Neural progenitor cell (in vitro differentiated cells): Measurements from ENCODE around the gene ACBD6. TPM values are rescaled to one million over a fixed set of nuclear protein-coding genes. Genes with fewer than 3 reads are reported as not detected.

Experiments used
- DNase-seq: peaks from one replicate; pipeline ENCODE4 v3.0.0-alpha.2; 2016; ENCODE audit warnings: low spot score
- H2AFZ ChIP-seq: fragments of 200-600 bp; sonication (generic); replicated peaks from 2 replicates; pipeline ENCODE4 v1.6.1; 2016; ENCODE audit warnings: antibody characterized with exemption
- H3F3A ChIP-seq: fragments of 200-600 bp; sonication (generic); 2 replicates; pipeline ENCODE4 v1.6.1; 2016; ENCODE audit warnings: antibody characterized with exemption, low read depth
- H3K27ac ChIP-seq: fragments of 200-600 bp; sonication (generic); 2 replicates; pipeline ENCODE4 v1.5.1; 2016; ENCODE audit warnings: mild to moderate bottlenecking
- H3K27me3 ChIP-seq: fragments of 200-600 bp; sonication (generic); 2 replicates; pipeline ENCODE4 v1.6.1; 2016; ENCODE audit warnings: mild to moderate bottlenecking, moderate library complexity
- H3K36me3 ChIP-seq: fragments of 200-600 bp; sonication (generic); 2 replicates; pipeline ENCODE4 v1.5.1; 2016
- H3K4me1 ChIP-seq: fragments of 200-600 bp; sonication (generic); 2 replicates; pipeline ENCODE4 v1.6.1; 2016; ENCODE audit warnings: mixed run types
- H3K4me2 ChIP-seq: fragments of 200-600 bp; sonication (generic); 2 replicates; pipeline ENCODE4 v1.6.1; 2016
- H3K4me3 ChIP-seq: fragments of 200-600 bp; sonication (generic); 2 replicates; pipeline ENCODE4 v1.5.1; 2016
- H3K79me2 ChIP-seq: fragments of 200-600 bp; sonication (generic); 2 replicates; pipeline ENCODE4 v1.6.1; 2016; ENCODE audit warnings: low read depth
- H3K9ac ChIP-seq: fragments of 200-600 bp; sonication (generic); 2 replicates; pipeline ENCODE4 v1.6.1; 2016
- H3K9me3 ChIP-seq: fragments of 200-600 bp; sonication (generic); 2 replicates; pipeline ENCODE4 v1.5.1; 2016; ENCODE audit warnings: low read depth
- H4K20me1 ChIP-seq: fragments of 200-600 bp; sonication (generic); 2 replicates; pipeline ENCODE4 v1.6.1; 2016; ENCODE audit warnings: low read depth
- H3K27ac Mint-ChIP-seq: 3 replicates; pipeline ENCODE4 v1.8.0; 2021; ENCODE audit warnings: mixed read lengths
- H3K27me3 Mint-ChIP-seq: 2 replicates; pipeline ENCODE4 v1.8.0; 2022; ENCODE audit warnings: low read depth, mild to moderate bottlenecking, inconsistent platforms, moderate library complexity, mixed read lengths; ENCODE audit not compliant: insufficient read depth
- H3K36me3 Mint-ChIP-seq: 3 replicates; pipeline ENCODE4 v1.8.0; 2021; ENCODE audit warnings: mixed read lengths
- H3K4me1 Mint-ChIP-seq: 3 replicates; pipeline ENCODE4 v1.8.0; 2021; ENCODE audit warnings: mixed read lengths
- H3K4me3 Mint-ChIP-seq: 3 replicates; pipeline ENCODE4 v1.8.0; 2021; ENCODE audit warnings: mild to moderate bottlenecking, moderate library complexity, mixed read lengths
- H3K9me3 Mint-ChIP-seq: 3 replicates; pipeline ENCODE4 v1.8.0; 2020; ENCODE audit warnings: mixed read lengths
- CTCF ChIP-seq: fragments of 200-600 bp; sonication (generic); IDR thresholded peaks from 2 replicates; pipeline ENCODE4 v1.5.1; 2017; ENCODE audit warnings: antibody characterized with exemption, mild to moderate bottlenecking
- EZH2 ChIP-seq: fragments of 200-600 bp; sonication (generic); IDR thresholded peaks from 2 replicates; pipeline ENCODE4 v1.6.1; 2017; ENCODE audit warnings: antibody characterized with exemption, mild to moderate bottlenecking, moderate library complexity
- EZH2phosphoT487 ChIP-seq: fragments of 200-600 bp; sonication (generic); IDR thresholded peaks from 2 replicates; pipeline ENCODE4 v1.6.1; 2017; ENCODE audit warnings: antibody characterized with exemption
- total RNA-seq: library from RNA; depleted of rRNA; stranded (reverse); fragments of >200 nt; gene quantifications from 2 replicates; pipeline ENCODE4 v1.2.3, GENCODE V29; 2015; ENCODE audit warnings: low replicate concordance

The ACBD6 gene
- total RNA-seq, 1 donor from 2014 or later = 36.8 TPM

GRCh38 chr1:180256341-180257027 lies 245.9 kb downstream of the ACBD6 start:
- peaks cover 30% of the 10 kb centered on the region for H3K4me1 Mint-ChIP-seq
- no peak for DNase-seq
- Histone ChIP-seq H3K4me3 (no peak overlapping the region), H4K20me1 (no peaks in the 10 kb centered on the region), H3K4me2 (no peak overlapping the region), H3F3A (no peaks in the 10 kb centered on the region), H3K4me1 (peaks cover 8% of the 10 kb centered on the region), H3K9ac (no peak overlapping the region), H3K27ac (no peak overlapping the region), H3K36me3 (no peaks in the 10 kb centered on the region), H3K79me2 (no peaks in the 10 kb centered on the region), H2AFZ (no peak overlapping the region), H3K27me3 (no peaks in the 10 kb centered on the region), H3K9me3 (no peaks in the 10 kb centered on the region)
- H3K4me3 Mint-ChIP-seq = no peak overlapping the region
- no peak for TF ChIP-seq CTCF
- no peak for TF ChIP-seq EZH2phosphoT487
- H3K36me3 Mint-ChIP-seq = no peaks in the 10 kb centered on the region
- H3K27ac Mint-ChIP-seq = peak overlapping the region; percentile 29
- H3K9me3 Mint-ChIP-seq = no peaks in the 10 kb centered on the region
- peaks cover 16% of the 10 kb centered on the region for H3K27me3 Mint-ChIP-seq

- no peaks in the 10 kb centered on the region for H3F3A ChIP-seq
- H3K9ac ChIP-seq = no peak overlapping the region
- H3K4me3 Mint-ChIP-seq = no peak overlapping the region
- H3K4me2 ChIP-seq = no peak overlapping the region
- H3K4me1 ChIP-seq = peaks cover 8% of the 10 kb centered on the region
- no peaks in the 10 kb centered on the region for H3K9me3 ChIP-seq
- peaks cover 30% of the 10 kb centered on the region for H3K4me1 Mint-ChIP-seq
- H3K27ac Mint-ChIP-seq = peak overlapping the region; percentile 63
- peaks cover 16% of the 10 kb centered on the region for H3K27me3 Mint-ChIP-seq
- no peaks in the 10 kb centered on the region for H3K79me2 ChIP-seq
- H3K27me3 ChIP-seq = no peaks in the 10 kb centered on the region
- H3K36me3 Mint-ChIP-seq = no peaks in the 10 kb centered on the region
- no peak overlapping the region for H3K27ac ChIP-seq
- no peaks in the 10 kb centered on the region for H3K36me3 ChIP-seq
- no peak for DNase-seq
- no peaks in the 10 kb centered on the region for H3K9me3 Mint-ChIP-seq
- TF ChIP-seq CTCF (no peak), EZH2phosphoT487 (no peak), EZH2 (no peak)
- no peaks in the 10 kb centered on the region for H4K20me1 ChIP-seq
- no peak overlapping the region for H3K4me3 ChIP-seq
- no peak overlapping the region for H2AFZ ChIP-seq
Measured at GRCh38 chr1:180255536-180256340, 246.6 kb downstream of the ACBD6 start.

DNA sequence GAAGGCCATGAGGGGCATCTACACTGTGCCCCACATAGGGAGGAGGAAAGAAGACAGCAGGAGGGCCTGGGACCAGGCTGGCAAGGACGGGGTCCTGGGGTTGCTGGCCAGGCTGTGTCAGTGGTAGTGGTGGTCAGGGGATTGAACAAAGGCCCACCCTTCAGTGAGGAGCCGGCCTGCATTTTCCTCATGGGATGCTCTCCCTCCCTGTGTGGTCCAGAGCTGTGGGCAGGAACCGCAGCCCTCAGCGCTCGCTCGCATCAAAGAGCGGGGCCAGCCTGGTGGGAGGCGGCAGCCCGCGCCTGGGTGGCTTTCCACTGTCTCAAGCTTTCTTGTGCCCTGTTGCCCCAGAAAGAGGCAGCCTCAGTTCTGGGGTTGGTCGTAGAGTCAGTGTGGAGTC lies 247.5 kb downstream of the ACBD6 start:
- Mint-ChIP-seq H3K27ac (peak overlapping the region; percentile 50), H3K36me3 (no peaks in the 10 kb centered on the region), H3K27me3 (peaks cover 16% of the 10 kb centered on the region), H3K4me3 (no peak overlapping the region), H3K4me1 (peaks cover 30% of the 10 kb centered on the region), H3K9me3 (no peaks in the 10 kb centered on the region)
- H3F3A ChIP-seq = no peaks in the 10 kb centered on the region
- H3K4me3 ChIP-seq = no peak overlapping the region
- TF ChIP-seq CTCF (no peak), EZH2 (no peak), EZH2phosphoT487 (no peak)
- H2AFZ ChIP-seq = no peak overlapping the region
- no peaks in the 10 kb centered on the region for H3K79me2 ChIP-seq
- no peak overlapping the region for H3K4me2 ChIP-seq
- no peaks in the 10 kb centered on the region for H3K9me3 ChIP-seq
- no peaks in the 10 kb centered on the region for H3K36me3 ChIP-seq
- H3K27ac ChIP-seq = no peak overlapping the region
- no peaks in the 10 kb centered on the region for H3K27me3 ChIP-seq
- H4K20me1 ChIP-seq = no peaks in the 10 kb centered on the region
- H3K4me1 ChIP-seq = peaks cover 8% of the 10 kb centered on the region
- no peak overlapping the region for H3K9ac ChIP-seq
- peak; percentile 63 for DNase-seq
